GM12872 (cell line): ENCODE measurements around the gene PSME4.

Experiments
- CTCF ChIP-seq: IDR thresholded peaks from 3 replicates; pipeline ENCODE4 v1.5.1; 2011; ENCODE audit warnings: low read depth, mild to moderate bottlenecking, low read length, moderate library complexity; ENCODE audit not compliant: insufficient read depth

The PSME4 gene

GRCh38 chr2:53985646-53986045, 14.9 kb upstream of the PSME4 start:
- TF ChIP-seq CTCF, result no peak

GRCh38 chr2:53969968-53970723, 647 bp downstream of the PSME4 start:
- TF ChIP-seq CTCF, result no peak

- TF ChIP-seq CTCF, result no peak
Measured at GRCh38 chr2:53969285-53969967, 1.4 kb downstream of the PSME4 start.

DNA sequence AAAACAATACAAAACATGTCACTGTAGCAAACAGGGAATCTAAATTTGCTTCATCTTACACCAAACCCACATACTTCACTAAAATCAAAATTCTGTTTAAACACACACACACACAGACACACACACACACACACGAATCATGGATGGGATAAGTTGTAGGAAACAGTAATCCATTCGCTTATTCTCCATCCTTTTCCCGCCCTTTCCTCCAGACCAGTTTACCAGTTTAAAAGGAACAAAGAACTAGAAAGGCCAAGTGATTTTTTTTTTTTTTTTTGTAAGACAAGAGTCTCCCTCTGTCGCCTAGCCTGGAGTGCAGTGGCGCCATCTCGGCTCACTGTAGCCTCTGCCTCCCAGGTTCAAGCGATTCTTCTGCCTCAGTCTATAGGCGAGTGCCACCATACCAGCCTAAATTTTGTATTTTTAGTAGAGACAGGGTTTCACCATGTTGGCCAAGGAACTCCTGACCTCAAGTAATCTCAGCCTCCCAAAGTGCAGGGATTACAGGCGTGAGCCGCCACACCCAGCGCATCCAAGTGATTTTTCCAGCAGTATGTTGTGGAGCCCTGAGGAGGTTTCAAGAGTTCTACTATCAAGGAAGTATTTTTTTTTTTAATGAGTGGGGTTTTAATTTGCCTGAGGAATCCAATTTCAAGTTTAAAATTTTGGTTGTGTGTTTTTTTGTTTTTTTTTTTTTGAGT, 5.7 kb downstream of the PSME4 start:
- no peak for TF ChIP-seq CTCF

- no peak for TF ChIP-seq CTCF
Measured at GRCh38 chr2:53964257-53964952, 6.4 kb downstream of the PSME4 start.

GRCh38 chr2:53960476-53960875, 10.3 kb downstream of the PSME4 start:
- TF ChIP-seq CTCF, result no peak

DNA sequence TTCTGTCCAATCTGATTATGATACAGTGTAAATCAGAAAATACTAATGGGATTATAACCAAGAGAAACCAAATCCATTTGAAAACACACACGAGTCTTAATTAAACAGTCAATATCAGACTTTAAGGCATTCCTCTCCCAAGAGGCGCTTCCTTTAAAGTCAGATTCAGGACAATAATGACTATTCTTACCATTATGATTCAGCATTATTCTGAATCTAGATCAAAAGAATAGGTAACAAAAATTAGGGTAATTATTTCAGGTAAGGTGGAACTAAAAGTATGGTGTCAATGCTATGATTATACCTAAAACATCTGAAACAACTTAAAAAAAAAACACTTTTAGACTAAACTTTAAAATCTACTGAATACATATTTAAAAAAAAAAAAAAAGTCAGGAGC, 12.3 kb downstream of the PSME4 start:
- no peak for TF ChIP-seq CTCF
